Mesendoderm (in vitro differentiated cells): ENCODE results near the gene EDEM1.

ENCODE experiments used
- DNase-seq: peaks from one replicate; pipeline ENCODE4 v3.0.0; 2013
- H2AK5ac ChIP-seq: 2 replicates; pipeline ENCODE4 v1.6.1; 2013; ENCODE audit warnings: low read length, inconsistent platforms
- H2BK120ac ChIP-seq: 2 replicates; pipeline ENCODE4 v1.6.1; 2013; ENCODE audit warnings: low read depth, mild to moderate bottlenecking, low read length, moderate library complexity, mixed read lengths
- H2BK15ac ChIP-seq: replicated peaks from 2 replicates; pipeline ENCODE4 v1.6.1; 2013; ENCODE audit warnings: low read depth, mild to moderate bottlenecking, moderate library complexity
- H2BK5ac ChIP-seq: 2 replicates; pipeline ENCODE4 v1.6.1; 2013; ENCODE audit warnings: low read length, inconsistent platforms
- H3K18ac ChIP-seq: 2 replicates; pipeline ENCODE4 v1.6.1; 2013; ENCODE audit warnings: mild to moderate bottlenecking, low read length, mixed read lengths
- H3K23ac ChIP-seq: one replicate; pipeline ENCODE4 v1.6.1; 2013; ENCODE audit warnings: low read length
- H3K27ac ChIP-seq: 2 replicates; pipeline ENCODE4 v1.5.1; 2013; ENCODE audit warnings: low read depth, mild to moderate bottlenecking, inconsistent platforms, low read length, moderate library complexity
- H3K27me3 ChIP-seq: 2 replicates; pipeline ENCODE4 v1.6.1; 2013; ENCODE audit warnings: low read length, control low read depth, mild to moderate bottlenecking, inconsistent platforms; ENCODE audit not compliant: insufficient read depth, poor library complexity
- H3K36me3 ChIP-seq: 2 replicates; pipeline ENCODE4 v1.6.1; 2013; ENCODE audit warnings: low read length, inconsistent platforms; ENCODE audit not compliant: control insufficient read depth, insufficient read depth
- H3K4ac ChIP-seq: one replicate; pipeline ENCODE4 v1.6.1; 2013; ENCODE audit warnings: low read depth, mild to moderate bottlenecking, low read length, moderate library complexity
- H3K4me1 ChIP-seq: 2 replicates; pipeline ENCODE4 v1.6.1; 2013; ENCODE audit warnings: low read depth, low read length, inconsistent platforms; ENCODE audit not compliant: control insufficient read depth
- H3K4me2 ChIP-seq: 2 replicates; pipeline ENCODE4 v1.6.1; 2013; ENCODE audit warnings: low read length
- H3K4me3 ChIP-seq: 2 replicates; pipeline ENCODE4 v1.5.1; 2013; ENCODE audit warnings: mild to moderate bottlenecking, low read length
- H3K56ac ChIP-seq: one replicate; pipeline ENCODE4 v1.6.1; 2013; ENCODE audit warnings: low read length
- H3K79me1 ChIP-seq: 2 replicates; pipeline ENCODE4 v1.6.1; 2013; ENCODE audit warnings: low read length, inconsistent platforms
- H3K79me2 ChIP-seq: 2 replicates; pipeline ENCODE4 v1.6.1; 2013; ENCODE audit warnings: mild to moderate bottlenecking, low read length; ENCODE audit not compliant: control insufficient read depth, insufficient read depth
- H3K9ac ChIP-seq: 2 replicates; pipeline ENCODE4 v1.6.1; 2013; ENCODE audit warnings: low read length, inconsistent platforms
- H4K5ac ChIP-seq: one replicate; pipeline ENCODE4 v1.6.1; 2013; ENCODE audit warnings: low read length
- H4K8ac ChIP-seq: one replicate; pipeline ENCODE4 v1.6.1; 2013; ENCODE audit warnings: low read depth, mild to moderate bottlenecking, control low read depth, low read length, moderate library complexity
- WGBS: extraction: QIAGEN DNeasy Blood & Tissue Kit; methylation state at CpG from one replicate; pipeline ENCODE4 v1.1.7; 2013; ENCODE audit warnings: low lambda C conversion rate, missing lambda C conversion rate; ENCODE audit not compliant: insufficient coverage; ENCODE audit errors: extremely low coverage; 5-methylcytosine and 5-hydroxymethylcytosine counted together

EDEM1 gene

GRCh38 chr3:5252131-5252530 is 64.6 kb downstream of the EDEM1 start:
- Histone ChIP-seq H3K36me3 (no peaks in the 10 kb centered on the region), H3K18ac (no peak overlapping the region), H3K23ac (no peak overlapping the region), H3K79me2 (no peaks in the 10 kb centered on the region), H2BK120ac (no peak overlapping the region), H3K9ac (no peak overlapping the region), H3K56ac (no peak overlapping the region), H2BK15ac (no peak overlapping the region), H3K27me3 (no peaks in the 10 kb centered on the region), H3K4me3 (no peak overlapping the region), H4K8ac (no peak overlapping the region), H2BK5ac (no peak overlapping the region), H4K5ac (no peak overlapping the region), H3K4ac (no peak overlapping the region), H3K4me2 (no peak overlapping the region), H3K27ac (no peak overlapping the region), H3K4me1 (no peaks in the 10 kb centered on the region), H2AK5ac (no peak overlapping the region), H3K79me1 (no peaks in the 10 kb centered on the region)
- no peak for DNase-seq
- WGBS = no CpG with 5 or more reads among the region's 3 CpGs

- no peak overlapping the region for H3K56ac ChIP-seq
- no peak overlapping the region for H2BK120ac ChIP-seq
- WGBS = no CpG with 5 or more reads among the region's 12 CpGs
- H3K27me3 ChIP-seq = no peaks in the 10 kb centered on the region
- no peak overlapping the region for H2AK5ac ChIP-seq
- no peaks in the 10 kb centered on the region for H3K79me1 ChIP-seq
- no peak overlapping the region for H4K8ac ChIP-seq
- H3K23ac ChIP-seq = no peak overlapping the region
- no peak overlapping the region for H3K4me2 ChIP-seq
- H3K9ac ChIP-seq = no peak overlapping the region
- no peak overlapping the region for H2BK5ac ChIP-seq
- H3K79me2 ChIP-seq = no peaks in the 10 kb centered on the region
- no peak overlapping the region for H3K4ac ChIP-seq
- H3K4me3 ChIP-seq = no peak overlapping the region
- H3K18ac ChIP-seq = no peak overlapping the region
- H3K36me3 ChIP-seq = no peaks in the 10 kb centered on the region
- H2BK15ac ChIP-seq = no peak overlapping the region
- no peak overlapping the region for H4K5ac ChIP-seq
- H3K27ac ChIP-seq = no peak overlapping the region
- H3K4me1 ChIP-seq = no peaks in the 10 kb centered on the region
- DNase-seq = peak; percentile 40
Observed at GRCh38 chr3:5254281-5255048, 67.0 kb downstream of the EDEM1 start.

- no peak overlapping the region for H3K9ac ChIP-seq
- no peaks in the 10 kb centered on the region for H3K27me3 ChIP-seq
- WGBS = no CpG with 5 or more reads among the region's 4 CpGs
- no peak overlapping the region for H3K23ac ChIP-seq
- no peak overlapping the region for H3K27ac ChIP-seq
- DNase-seq = no peak
- H4K5ac ChIP-seq = no peak overlapping the region
- H3K4me2 ChIP-seq = no peak overlapping the region
- no peak overlapping the region for H2BK15ac ChIP-seq
- H3K4me1 ChIP-seq = no peaks in the 10 kb centered on the region
- no peaks in the 10 kb centered on the region for H3K36me3 ChIP-seq
- H3K4ac ChIP-seq = no peak overlapping the region
- no peaks in the 10 kb centered on the region for H3K79me2 ChIP-seq
- no peak overlapping the region for H3K56ac ChIP-seq
- no peak overlapping the region for H2AK5ac ChIP-seq
- no peak overlapping the region for H2BK5ac ChIP-seq
- no peak overlapping the region for H3K18ac ChIP-seq
- H4K8ac ChIP-seq = no peak overlapping the region
- no peaks in the 10 kb centered on the region for H3K79me1 ChIP-seq
- H3K4me3 ChIP-seq = no peak overlapping the region
- no peak overlapping the region for H2BK120ac ChIP-seq
Observed at GRCh38 chr3:5255404-5256344, 68.2 kb downstream of the EDEM1 start.

GRCh38 chr3:5258526-5258925 is 71.0 kb downstream of the EDEM1 start:
- DNase-seq = no peak
- Histone ChIP-seq H2BK5ac (no peak overlapping the region), H3K4me2 (no peak overlapping the region), H2BK120ac (no peak overlapping the region), H3K4ac (no peak overlapping the region), H3K4me3 (no peak overlapping the region), H3K27ac (no peak overlapping the region), H3K23ac (no peak overlapping the region), H3K36me3 (no peaks in the 10 kb centered on the region), H3K18ac (no peak overlapping the region), H3K27me3 (no peaks in the 10 kb centered on the region), H2BK15ac (no peak overlapping the region), H3K9ac (no peak overlapping the region), H2AK5ac (no peak overlapping the region), H3K4me1 (no peaks in the 10 kb centered on the region), H4K5ac (no peak overlapping the region), H3K79me2 (no peaks in the 10 kb centered on the region), H4K8ac (no peak overlapping the region), H3K79me1 (no peaks in the 10 kb centered on the region), H3K56ac (no peak overlapping the region)
- no CpG with 5 or more reads among the region's 3 CpGs for WGBS

GRCh38 chr3:5260992-5261501 is 73.5 kb downstream of the EDEM1 start:
- Histone ChIP-seq H3K79me2 (no peaks in the 10 kb centered on the region), H3K56ac (no peak overlapping the region), H3K36me3 (no peaks in the 10 kb centered on the region), H4K8ac (no peak overlapping the region), H3K4me3 (no peak overlapping the region), H2BK15ac (no peak overlapping the region), H3K27ac (no peak overlapping the region), H3K18ac (no peak overlapping the region), H2BK120ac (no peak overlapping the region), H3K23ac (no peak overlapping the region), H3K4ac (no peak overlapping the region), H3K4me1 (no peaks in the 10 kb centered on the region), H3K4me2 (no peak overlapping the region), H2BK5ac (no peak overlapping the region), H3K9ac (no peak overlapping the region), H3K27me3 (no peaks in the 10 kb centered on the region), H4K5ac (no peak overlapping the region), H3K79me1 (no peaks in the 10 kb centered on the region), H2AK5ac (no peak overlapping the region)
- WGBS = no CpG with 5 or more reads among the region's 2 CpGs
- no peak for DNase-seq
